A549 (cell line): ENCODE data around the gene WDR13. TPM values are rescaled to one million over a fixed set of nuclear protein-coding genes. Genes with fewer than 3 reads are reported as not detected.
A peak's percentile ranks its signal among the peaks of the same experiment; 100 is the strongest.

Source experiments
- ATAC-seq, 2 experiments: fragments of 200-7000 bp in 1 of 2; fragments of >200 bp in 1 of 2; cut with Nextera tagmentation in 1 of 2; cut with Tn5 transposase in 1 of 2; 3 replicates each; pipeline versions ENCODE4 v1.8.0 to v1.9.1; 2018 to 2020; ENCODE audit warnings: mild to moderate bottlenecking in 1 of 2, moderate library complexity in 1 of 2
- CTCF ChIA-PET: fragments of 300-600 bp; sonication (Branson Sonifier 250); formaldehyde crosslinking; extraction: SDS; loops from one replicate; lab custom pipeline; 2021; ENCODE audit warnings: antibody characterized with exemption, inconsistent platforms; lab: Yijun Ruan, JAX
- POLR2A ChIA-PET: fragments of 350-600 bp; formaldehyde crosslinking; extraction: SDS; loops from one replicate; lab custom pipeline; 2021; ENCODE audit warnings: antibody characterized with exemption, inconsistent platforms; lab: Yijun Ruan, JAX
- DNase-seq, 2 experiments: peaks; one replicate each; pipeline versions ENCODE4 v3.0.0 to v3.0.0-alpha.2; 2011 to 2016; ENCODE audit warnings: low read depth in 1 of 2, low spot score in 1 of 2
- FAIRE-seq: peaks from 2 replicates; lab custom pipeline; 2011; peaks lifted over from hg19 to GRCh38; lab: Jason Lieb, UNC
- H3K27ac ChIP-seq, 2 experiments: fragments of >200 bp; sonication (Bioruptor Twin); formaldehyde crosslinking; 3 replicates each; pipeline ENCODE4 v1.5.1; 2016 to 2017
- H3K4me1 ChIP-seq: fragments of >200 bp; sonication (Bioruptor Twin); formaldehyde crosslinking; 3 replicates; pipeline ENCODE4 v1.6.1; 2016
- H3K4me2 ChIP-seq: fragments of >200 bp; sonication (Bioruptor Twin); formaldehyde crosslinking; 3 replicates; pipeline ENCODE4 v1.6.1; 2016
- H3K4me3 ChIP-seq: fragments of >200 bp; sonication (Bioruptor Twin); formaldehyde crosslinking; 3 replicates; pipeline ENCODE4 v1.5.1; 2016
- H3K9me3 ChIP-seq: fragments of >200 bp; sonication (Bioruptor Twin); formaldehyde crosslinking; 3 replicates; pipeline ENCODE4 v1.6.1; 2016
- ATOH8 ChIP-seq: fragments of 250-450 bp; sonication (Bioruptor Pico); IDR thresholded peaks from 2 replicates; pipeline ENCODE4 v1.5.0; 2020; ENCODE audit warnings: low read depth, mild to moderate bottlenecking, moderate library complexity
- BCL3 ChIP-seq: fragments of >200 bp; sonication (Bioruptor Twin); formaldehyde crosslinking; IDR thresholded peaks from 3 replicates; pipeline ENCODE4 v1.6.1; 2016
- CHD2 ChIP-seq: fragments of 150-350 bp; IDR thresholded peaks from 2 replicates; pipeline ENCODE4 v1.6.1; 2014; ENCODE audit warnings: low read length; ENCODE audit not compliant: partially characterized antibody
- CTCF ChIP-seq: fragments of >200 bp; sonication (Bioruptor Twin); formaldehyde crosslinking; IDR thresholded peaks from 3 replicates; pipeline ENCODE4 v1.5.1; 2016
- E2F6 ChIP-seq: IDR thresholded peaks from 2 replicates; pipeline ENCODE4 v1.6.1; 2012; ENCODE audit warnings: low read depth, borderline replicate concordance
- ELK1 ChIP-seq: fragments of 150-350 bp; IDR thresholded peaks from 2 replicates; pipeline ENCODE4 v1.6.1; 2014; ENCODE audit warnings: low read depth, mild to moderate bottlenecking, low read length
- ESRRA ChIP-seq: fragments of 150-350 bp; IDR thresholded peaks from 2 replicates; pipeline ENCODE4 v1.6.1; 2014; ENCODE audit warnings: mild to moderate bottlenecking, low read length, borderline replicate concordance
- FOSB ChIP-seq: fragments of 250-450 bp; sonication (Bioruptor Pico); IDR thresholded peaks from 2 replicates; pipeline ENCODE4 v1.5.0; 2020; ENCODE audit warnings: mild to moderate bottlenecking, moderate library complexity
- FOXS1 ChIP-seq: fragments of 250-450 bp; sonication (Bioruptor Pico); IDR thresholded peaks from 2 replicates; pipeline ENCODE4 v1.5.0; 2020; ENCODE audit warnings: mild to moderate bottlenecking, moderate library complexity
- GATA3 ChIP-seq: IDR thresholded peaks from 2 replicates; pipeline ENCODE4 v1.6.1; 2012; ENCODE audit warnings: borderline replicate concordance
- HES2 ChIP-seq: fragments of >200 bp; sonication (Bioruptor Twin); formaldehyde crosslinking; IDR thresholded peaks from 2 replicates; pipeline ENCODE4 v1.6.1; 2016
- HOXA7 ChIP-seq: fragments of 250-450 bp; sonication (Bioruptor Pico); IDR thresholded peaks from 2 replicates; pipeline ENCODE4 v1.5.0; 2020; ENCODE audit warnings: mild to moderate bottlenecking, moderate library complexity
- HOXB13 ChIP-seq: fragments of 250-450 bp; sonication (Bioruptor Pico); IDR thresholded peaks from 2 replicates; pipeline ENCODE4 v1.5.0; 2020; ENCODE audit warnings: low read depth, mild to moderate bottlenecking, moderate library complexity
- JUNB ChIP-seq: fragments of >200 bp; sonication (Bioruptor Twin); formaldehyde crosslinking; IDR thresholded peaks from 2 replicates; pipeline ENCODE4 v1.6.1; 2016
- KDM5A ChIP-seq: fragments of 200-600 bp; sonication (generic); IDR thresholded peaks from 2 replicates; pipeline ENCODE4 v1.6.1; 2016; ENCODE audit warnings: antibody characterized with exemption, mild to moderate bottlenecking
- MAX ChIP-seq: IDR thresholded peaks from 2 replicates; pipeline ENCODE4 v1.6.1; 2012
- NFE2L2 ChIP-seq: fragments of 150-350 bp; conservative IDR thresholded peaks from 2 replicates; pipeline ENCODE4 v1.6.1; 2014; ENCODE audit warnings: low read length
- NR3C1 ChIP-seq: fragments of >200 bp; sonication (Bioruptor Twin); formaldehyde crosslinking; IDR thresholded peaks from 3 replicates; pipeline ENCODE4 v1.6.1; 2017
- POLR2A ChIP-seq: IDR thresholded peaks from 2 replicates; pipeline ENCODE4 v1.6.1; 2012; ENCODE audit warnings: mild to moderate bottlenecking, low read length
- POLR2AphosphoS2 ChIP-seq: conservative IDR thresholded peaks from 2 replicates; pipeline ENCODE4 v1.6.1; 2012; ENCODE audit warnings: low read length, improper control_type of control experiment, inconsistent platforms
- WGBS: methylation state at CpG from one replicate; pipeline ENCODE4 v1.1.6; 2017; ENCODE audit errors: missing lambda C conversion rate; 5-methylcytosine and 5-hydroxymethylcytosine counted together
- polyA plus RNA-seq, 4 experiments: library from polyadenylated mRNA; depleted of rRNA in 3 of 4; stranded (reverse); fragments of >200 nt; fragmentation: RNase III in 1 of 4; extraction: RNeasy Plus Mini Kit Qiagen cat#74134 plus additional on column Dnase treatment in 1 of 4; gene quantifications; 2 replicates in 3 of 4; 3 replicates in 1 of 4; pipeline ENCODE4 v1.2.3, GENCODE V29; 2011 to 2017

Gene WDR13
- polyA plus RNA-seq, 2 of the 4 experiments (the other 2 are of a cell fraction) = 32.4 to 51.9 TPM

- TF ChIP-seq ATOH8 (CRISPR knock-in tag) = no peak
- TF ChIP-seq, all 56 proteins: peak for 5
Observed at GRCh38 chrX:48578661-48579128, 18.6 kb upstream of the WDR13 start (continued).

- no peak for FAIRE-seq
- Histone ChIP-seq H3K27ac (no peak overlapping the region), H3K4me2 (no peak overlapping the region), H3K9me3 (no peaks in the 10 kb centered on the region), H3K4me3 (no peak overlapping the region), H3K4me1 (peaks cover 23% of the 10 kb centered on the region; the same call in 2 of the 3 replicates)
- 95% methylated on average over 2 of the region's 3 CpGs for WGBS
- TF ChIP-seq MAX (no peak), NFE2L2 (no peak), FOXS1 (CRISPR knock-in tag) (no peak)
- DNase-seq = no peak
- ChIA-PET POLR2A (interaction anchor here (1.4 to 1.8 kb wide), 2 partner anchors 10 to 19 kb away, joined by 6 to 7 read pairs; no protein-coding TSS in a partner anchor), CTCF (interaction anchor here (0.5 kb wide), 1 partner anchor 17 kb away, joined by 3 read pairs; no protein-coding TSS in a partner anchor)
- peak; percentile 3 to 18; a peak in 1 of 6 replicates for ATAC-seq
Observed at GRCh38 chrX:48579259-48579658, 18.0 kb upstream of the WDR13 start.

- peak; percentile 18 to 22; a peak in 3 of 6 replicates for ATAC-seq
- POLR2A ChIA-PET = no interaction called here
- FAIRE-seq = no peak
Observed at GRCh38 chrX:48580662-48581061, 16.6 kb upstream of the WDR13 start.

GRCh38 chrX:48584698-48585097 is 12.6 kb upstream of the WDR13 start:
- DNase-seq (no peak), ATAC-seq (no peak), FAIRE-seq (peak; percentile 81)
- Histone ChIP-seq H3K4me3 (no peak overlapping the region), H3K27ac (no peak overlapping the region), H3K4me2 (no peak overlapping the region), H3K4me1 (no peaks in the 10 kb centered on the region), H3K9me3 (no peaks in the 10 kb centered on the region)
- CTCF ChIA-PET = no interaction called here
- POLR2A ChIA-PET = no interaction called here
- TF ChIP-seq FOSB = no peak
- TF ChIP-seq POLR2AphosphoS2 = no peak
- TF ChIP-seq BCL3 = no peak
- no peak for TF ChIP-seq ESRRA
- no peak for TF ChIP-seq HOXB13 (CRISPR knock-in tag)
- no peak for TF ChIP-seq NR3C1
- no peak for TF ChIP-seq POLR2A
- no peak for TF ChIP-seq JUNB
- no peak for TF ChIP-seq CHD2
- TF ChIP-seq CTCF = no peak
- TF ChIP-seq KDM5A = no peak
- TF ChIP-seq HES2 = no peak
- TF ChIP-seq E2F6 = no peak
- TF ChIP-seq NFE2L2 = no peak
- 3% methylated on average over 2 of the region's 2 CpGs for WGBS

More at GRCh38 chrX:48580662-48581061, 16.6 kb upstream of the WDR13 start:
- TF ChIP-seq ELK1 (no peak), BCL3 (no peak), GATA3 (no peak), HOXA7 (CRISPR knock-in tag) (no peak)
- no peak overlapping the region for H3K4me3 ChIP-seq
- no peak overlapping the region for H3K4me2 ChIP-seq
- CTCF ChIA-PET = no interaction called here
- H3K27ac ChIP-seq = no peak overlapping the region
- 100% methylated on average over 1 of the region's 1 CpG for WGBS
- H3K9me3 ChIP-seq = no peaks in the 10 kb centered on the region
- H3K4me1 ChIP-seq = peaks cover 23% of the 10 kb centered on the region; the same call in 2 of the 3 replicates
- no peak for DNase-seq
